ENCODE measurements around the gene PRR14L. TPM values are rescaled to one million over a fixed set of nuclear protein-coding genes. Genes with fewer than 3 reads are reported as not detected.

The PRR14L gene
- polyA plus RNA-seq, 1 of the 3 experiments (the other 2 are of a cell fraction): 5.9 TPM

- no peaks in the 10 kb centered on the region for H3K9me2 ChIP-seq
- WGBS (ENCODE audit: low lambda C conversion rate): 3% methylated on average over 17 of the region's 65 CpGs
- H3K36me3 ChIP-seq (replicated peaks in 1 of 2; ENCODE audit: control insufficient read depth in 1 of 2, insufficient read depth in 2 of 2, low read length in 1 of 2): no peaks in the 10 kb centered on the region
- peak within 1 kb of the TSS; percentile 76 for H3K9ac ChIP-seq
- DNase-seq: peak; percentile 97
- peaks cover 5 to 27% of the 10 kb centered on the region in 2 experiments for H3K4me1 ChIP-seq (ENCODE audit: control insufficient read depth in 1 of 2, insufficient read depth in 2 of 2, low read depth in 1 of 2, low read length in 1 of 2)
- H3F3A ChIP-seq (replicated peaks; ENCODE audit: insufficient read depth): peaks cover 14% of the 10 kb centered on the region
- CTCF ChIA-PET: interaction anchor here (0.6 to 3.8 kb wide), 5 partner anchors 11 to 216 kb away, joined by 3 to 21 read pairs (median 3); partner anchors contain the start of gene PISD
- peak within 1 kb of the TSS; percentile 81 to 84 for H3K4me3 ChIP-seq (ENCODE audit: low read depth in 2 of 2, low read length in 1 of 2)
- peaks cover 16% of the 10 kb centered on the region for H3K79me2 ChIP-seq (ENCODE audit: insufficient read depth)
- H3K27me3 ChIP-seq (ENCODE audit: insufficient read depth): no peaks in the 10 kb centered on the region
- peak within 1 kb of the TSS; percentile 86 for H3K4me2 ChIP-seq
- no peak for TF ChIP-seq USF2 (IDR thresholded peaks at IDR 0.05; ENCODE audit: borderline replicate concordance, low read depth, low read length)
- TF ChIP-seq POLR2AphosphoS5 (IDR thresholded peaks at IDR 0.05; ENCODE audit: low read depth, low read length): peak; percentile 97
- 0 out of 2 replicates have a peak, but pooled peaks have one; percentile 36 for TF ChIP-seq ZBTB33 (IDR thresholded peaks at IDR 0.05; ENCODE audit: borderline replicate concordance, low read depth)
- TF ChIP-seq ELF1 (IDR thresholded peaks at IDR 0.05): peak; percentile 96
- peak; percentile 83 for TF ChIP-seq MAX (IDR thresholded peaks at IDR 0.05; ENCODE audit: low read depth)
- TF ChIP-seq GABPA (IDR thresholded peaks at IDR 0.05; ENCODE audit: low read depth): peak; percentile 78
- peak; percentile 37 for TF ChIP-seq NRF1 (IDR thresholded peaks at IDR 0.05; ENCODE audit: low read depth, low read length)
- TF ChIP-seq MXI1 (IDR thresholded peaks at IDR 0.05; ENCODE audit: low read depth, low read length): peak; percentile 83
- no peak for TF ChIP-seq EP300 (IDR thresholded peaks at IDR 0.05; ENCODE audit: borderline replicate concordance in 1 of 2, low read depth in 1 of 2, low read length in 1 of 2)
- TF ChIP-seq YY1 (IDR thresholded peaks at IDR 0.05; ENCODE audit: low read depth): peak; percentile 75
- no peak for TF ChIP-seq GATA2 (CRISPR knock-in tag; IDR thresholded peaks at IDR 0.05)
- POLR2A ChIA-PET: interaction anchor here (0.7 to 2.0 kb wide), 6 partner anchors 29 to 408 kb away, joined by 3 to 10 read pairs (median 5); partner anchors contain the start of genes PATZ1 and PISD
- peak within 1 kb of the TSS; percentile 96 for H2AFZ ChIP-seq (ENCODE audit: low read depth)
- H3K27ac ChIP-seq (ENCODE audit: low read depth in 2 of 2, low read length in 1 of 2): peak within 1 kb of the TSS; percentile 92 to 98
- H4K20me1 ChIP-seq (ENCODE audit: insufficient read depth): no peaks in the 10 kb centered on the region
- no peaks in the 10 kb centered on the region for H3K9me3 ChIP-seq
These were observed 3.9 kb upstream of the PRR14L start, which contains the start of gene DEPDC5 for GRCh38 chr22:31753634-31754501. DEPDC5 (plus strand) TSS chr22:31754019; CDS start chr22:31754922, 903 bp downstream.
